ENCODE measurements around the gene KCNQ1.
A peak's percentile ranks its signal among the peaks of the same experiment; 100 is the strongest.

The KCNQ1 gene

GRCh38 chr11:2796508-2797113, 351.8 kb downstream of the KCNQ1 start:
- DNase-seq (ENCODE audit: low read depth), result no peak

GRCh38 chr11:2797121-2797711, 352.4 kb downstream of the KCNQ1 start:
- DNase-seq (ENCODE audit: low read depth), result no peak

- no peak for DNase-seq (ENCODE audit: low read depth)
Observed at GRCh38 chr11:2797741-2798361, 353.0 kb downstream of the KCNQ1 start.

- no peak for DNase-seq (ENCODE audit: low read depth)
Observed at GRCh38 chr11:2798951-2799761, 354.3 kb downstream of the KCNQ1 start.

GRCh38 chr11:2799881-2800654, 355.3 kb downstream of the KCNQ1 start:
- no peak for DNase-seq (ENCODE audit: low read depth)

- no peak for DNase-seq (ENCODE audit: low read depth)
Observed at GRCh38 chr11:2800655-2801531, 356.1 kb downstream of the KCNQ1 start.

- no peak for DNase-seq (ENCODE audit: low read depth)
Observed at GRCh38 chr11:2801711-2802388, 357.0 kb downstream of the KCNQ1 start.

- DNase-seq (ENCODE audit: low read depth), result no peak
Observed at GRCh38 chr11:2802389-2803185, 357.8 kb downstream of the KCNQ1 start.

GRCh38 chr11:2803186-2804091, 358.6 kb downstream of the KCNQ1 start:
- no peak for DNase-seq (ENCODE audit: low read depth)

GRCh38 chr11:2804189-2804588, 359.4 kb downstream of the KCNQ1 start:
- no peak for DNase-seq (ENCODE audit: low read depth)

- no peak for DNase-seq (ENCODE audit: low read depth)
Observed at GRCh38 chr11:2804701-2805387, 360.0 kb downstream of the KCNQ1 start.

- peak; percentile 37 for DNase-seq (ENCODE audit: low read depth)
Observed at GRCh38 chr11:2805388-2806056, 360.7 kb downstream of the KCNQ1 start.

- DNase-seq (ENCODE audit: low read depth), result no peak
Observed at GRCh38 chr11:2806351-2807024, 361.7 kb downstream of the KCNQ1 start.

GRCh38 chr11:2807025-2807681, 362.3 kb downstream of the KCNQ1 start:
- DNase-seq (ENCODE audit: low read depth), result peak; percentile 34

GRCh38 chr11:2807801-2808241, 363.0 kb downstream of the KCNQ1 start:
- DNase-seq (ENCODE audit: low read depth), result no peak
